ENCODE measurements around the gene SLC2A5. TPM values are rescaled to one million over a fixed set of nuclear protein-coding genes. Genes with fewer than 3 reads are reported as not detected.

Gene SLC2A5
- total and polyA plus RNA-seq, 9 of the 15 experiments (the other 6 are each of a cell fraction or from before 2014, with no cell fraction given): 0.08 TPM; not detected in 8

- 0% methylated on average over 6 of the region's 6 CpGs for WGBS (ENCODE audit: insufficient coverage, low coverage, missing lambda C conversion rate)
- Histone ChIP-seq H4K20me1 (replicated peaks; ENCODE audit: control insufficient read depth, insufficient read depth, low read length) (no peaks in the 10 kb centered on the region), H3K36me3 (ENCODE audit: control insufficient read depth, insufficient read depth, low read length) (no peaks in the 10 kb centered on the region), H3K9me3 (replicated peaks; ENCODE audit: control insufficient read depth, insufficient read depth, low read depth, low read length) (peaks cover 5% of the 10 kb centered on the region), H3K4me2 (ENCODE audit: insufficient read depth, low read length) (no peak overlapping the region), H2AFZ (ENCODE audit: low read depth, low read length) (no peak overlapping the region), H3K9me1 (ENCODE audit: control insufficient read depth, insufficient read depth, low read length) (no peaks in the 10 kb centered on the region), H3K27me3 (ENCODE audit: control insufficient read depth in 2 of 2, insufficient read depth in 2 of 2, low read length in 2 of 2) (peaks cover 25 to 32% of the 10 kb centered on the region in 2 experiments; a peak in 3 of 5 replicates), H3K4me1 (replicated peaks in 1 of 2; ENCODE audit: control insufficient read depth in 2 of 2, insufficient read depth in 2 of 2, low read length in 2 of 2) (no peaks in the 10 kb centered on the region), H3K27ac (ENCODE audit: extremely low read depth, low read depth, low read length) (no peak overlapping the region), H3K4me3 (no peak overlapping the region), H3K9ac (ENCODE audit: insufficient read depth in 1 of 2, low read depth in 2 of 2, low read length in 2 of 2) (no peak overlapping the region), H3K79me2 (ENCODE audit: control insufficient read depth, insufficient read depth, low read length) (no peaks in the 10 kb centered on the region)
- in situ Hi-C loops (cut with MboI) (no loop called here), intact Hi-C loops (cut with micrococcal nuclease) (no loop called here)
- no peak for TF ChIP-seq ZKSCAN8 (CRISPR knock-in tag; IDR thresholded peaks at IDR 0.05)
- no peak for TF ChIP-seq ELK1 (CRISPR knock-in tag; IDR thresholded peaks at IDR 0.05)
- TF ChIP-seq HDAC6 (IDR thresholded peaks at IDR 0.05; ENCODE audit: low read depth, low read length): no peak
- TF ChIP-seq DDX20 (tag; IDR thresholded peaks at IDR 0.05; ENCODE audit: low read depth): no peak
- TF ChIP-seq ZKSCAN1 (IDR thresholded peaks at IDR 0.05; ENCODE audit: low read depth, low read length): no peak
- no peak for TF ChIP-seq NCOA1 (IDR thresholded peaks at IDR 0.05; ENCODE audit: low read depth)
- no peak for TF ChIP-seq HDAC8 (tag; IDR thresholded peaks at IDR 0.05)
- POLR2A ChIA-PET: no interaction called here
- no peak for FAIRE-seq
- ATAC-seq: no peak
- BruUV-seq (replicated peaks): no TSS peak
- CTCF ChIA-PET (ENCODE audit: low intra/inter-chr PET ratio): no interaction called here
- no peak for DNase-seq (ENCODE audit: extremely low read depth in 1 of 4, low spot score in 3 of 4)
Measured at GRCh38 chr1:9093581-9093980, 24.1 kb upstream of the SLC2A5 start.
